Body of pancreas (tissue), 4 donors: ENCODE measurements around the gene UST. TPM values are rescaled to one million over a fixed set of nuclear protein-coding genes. Genes with fewer than 3 reads are reported as not detected.

Experiments used
- ATAC-seq: fragments of 150-250 bp; one replicate; pipeline ENCODE4 v1.9.1; 2016
- DNase-seq, 4 donors: peaks; one replicate each; pipeline ENCODE4 v3.0.0-alpha.2; 2019
- H3K27ac ChIP-seq, 4 donors: fragments of 200-600 bp; sonication (generic); 1 replicate in 3 of 4; 2 replicates in 1 of 4; pipeline versions ENCODE4 v1.5.1 to v1.6.1; 2016 to 2019; ENCODE audit warnings: mild to moderate bottlenecking in 1 of 4, mixed read lengths in 1 of 4, moderate library complexity in 1 of 4
- H3K27me3 ChIP-seq, 2 donors: fragments of 200-600 bp; sonication (generic); one replicate each; pipeline ENCODE4 v1.6.0; 2016; ENCODE audit warnings: mild to moderate bottlenecking in 1 of 2
- H3K36me3 ChIP-seq, 2 donors: fragments of 200-600 bp; sonication (generic); replicated peaks in 1 of 2; 2 replicates each; pipeline ENCODE4 v1.5.1; 2016; ENCODE audit warnings: low read depth in 2 of 2; ENCODE audit not compliant: insufficient read depth in 1 of 2
- H3K4me1 ChIP-seq: fragments of 200-600 bp; sonication (generic); one replicate; pipeline ENCODE4 v1.6.0; 2016
- H3K4me3 ChIP-seq, 2 donors: fragments of 200-600 bp; sonication (generic); 1 replicate in 1 of 2; 2 replicates in 1 of 2; pipeline ENCODE4 v1.5.1; 2016 to 2019
- H3K9me3 ChIP-seq, 3 donors: fragments of 200-600 bp; sonication (generic); 1 replicate in 2 of 3; 2 replicates in 1 of 3; pipeline ENCODE4 v1.5.1; 2016
- CTCF ChIP-seq, 7 experiments: fragments of 450-650 bp in 4 of 7; fragments of 200-600 bp in 3 of 7; sonication (generic) in 3 of 7; IDR thresholded peaks; one replicate each; pipeline ENCODE4 v1.5.1; 2016 to 2019; ENCODE audit warnings: antibody characterized with exemption in 7 of 7
- POLR2A ChIP-seq, 3 donors: fragments of 450-650 bp; IDR thresholded peaks; one replicate each; pipeline ENCODE4 v1.6.1; 2016; ENCODE audit warnings: antibody characterized with exemption in 3 of 3, mild to moderate bottlenecking in 2 of 3
- WGBS, 2 donors: methylation state at CpG; one replicate each; pipeline ENCODE4 v1.1.5; 2017; 5-methylcytosine and 5-hydroxymethylcytosine counted together
- intact Hi-C: fragments of 100-400 bp; cut with DNase I; formaldehyde crosslinking; loops from one replicate; pipeline ENCODE4 v1.15.1; 2023
- total RNA-seq, 2 donors: library from RNA; depleted of rRNA; stranded (reverse); fragments of >200 nt; gene quantifications; one replicate each; pipeline ENCODE4 v1.1.0, GENCODE V29; 2016

UST gene
- total RNA-seq, 2 donors from 2014 or later, result 11.4 to 28.3 TPM

GRCh38 chr6:149060300-149060984, 313.6 kb downstream of the UST start:
- TF ChIP-seq CTCF (IDR thresholded peaks at IDR 0.05) (no peak), POLR2A (IDR thresholded peaks at IDR 0.05) (no peak)

DNA sequence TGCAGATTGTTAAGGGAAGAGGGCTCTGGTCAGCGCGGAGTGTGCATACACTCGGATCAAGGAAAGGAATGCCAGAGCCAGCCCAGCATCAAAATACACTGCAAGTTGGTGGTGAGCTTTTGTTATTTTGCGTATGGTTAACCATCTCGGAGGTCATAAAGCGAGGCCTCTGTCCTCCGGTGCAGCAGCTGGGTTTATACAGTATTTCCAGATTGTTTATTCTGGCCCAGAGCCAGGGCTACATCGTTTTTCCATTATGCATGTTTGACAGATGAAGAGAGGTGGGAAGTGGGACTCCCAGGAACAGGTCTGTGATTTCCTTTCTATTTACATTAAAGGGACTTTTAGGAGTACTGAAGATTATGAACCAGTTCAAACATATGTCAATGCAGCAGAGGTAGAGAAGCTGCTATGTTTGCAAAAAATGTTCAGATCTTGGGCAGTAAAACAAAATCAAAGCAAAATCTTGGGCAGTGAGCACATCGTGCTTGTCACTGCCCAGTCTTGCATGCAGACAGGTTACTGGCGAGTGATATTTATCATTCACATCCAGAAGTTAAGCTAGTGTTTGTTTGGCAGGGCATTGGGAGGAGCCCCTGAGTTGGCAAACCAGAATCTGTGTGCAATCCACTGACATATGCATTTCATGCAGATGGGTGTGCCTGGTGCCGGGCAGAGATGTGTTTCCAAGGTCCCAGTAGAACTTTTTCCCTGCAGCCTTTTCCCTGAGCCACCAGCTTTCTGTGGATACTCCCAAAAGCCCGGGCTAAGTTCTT, 314.3 kb downstream of the UST start:
- WGBS, 2 donors, result 17 to 21% methylated on average over 12 of the region's 12 CpGs
- intact Hi-C loops, result no loop called here
- H3K27ac ChIP-seq, result peak overlapping the region in 2 of 4 donors; percentile 32 to 40
- peak; percentile 49 to 73 (median 64) for DNase-seq
- peaks cover 64% of the 10 kb centered on the region for H3K4me1 ChIP-seq
- TF ChIP-seq CTCF (IDR thresholded peaks at IDR 0.05), result no peak
- TF ChIP-seq POLR2A (IDR thresholded peaks at IDR 0.05), result no peak
- H3K4me3 ChIP-seq, result no peak overlapping the region
- ATAC-seq, result peak; percentile 51
- no peaks in the 10 kb centered on the region for H3K27me3 ChIP-seq
- no peaks in the 10 kb centered on the region for H3K9me3 ChIP-seq
- H3K36me3 ChIP-seq, result no peaks in the 10 kb centered on the region

More at GRCh38 chr6:149060300-149060984, 313.6 kb downstream of the UST start:
- Histone ChIP-seq H3K36me3 (no peaks in the 10 kb centered on the region), H3K9me3 (no peaks in the 10 kb centered on the region), H3K4me3 (no peak overlapping the region), H3K27me3 (no peaks in the 10 kb centered on the region), H3K4me1 (peaks cover 71% of the 10 kb centered on the region), H3K27ac (peak overlapping the region in 2 of 4 donors; percentile 32 to 40)
- WGBS, 2 donors, result 58 to 61% methylated on average over 17 to 19 of the region's 19 CpGs
- ATAC-seq, result peak; percentile 10
- intact Hi-C loops, result no loop called here
- DNase-seq, result peak in 2 of 4 donors; percentile 23 to 27

DNA sequence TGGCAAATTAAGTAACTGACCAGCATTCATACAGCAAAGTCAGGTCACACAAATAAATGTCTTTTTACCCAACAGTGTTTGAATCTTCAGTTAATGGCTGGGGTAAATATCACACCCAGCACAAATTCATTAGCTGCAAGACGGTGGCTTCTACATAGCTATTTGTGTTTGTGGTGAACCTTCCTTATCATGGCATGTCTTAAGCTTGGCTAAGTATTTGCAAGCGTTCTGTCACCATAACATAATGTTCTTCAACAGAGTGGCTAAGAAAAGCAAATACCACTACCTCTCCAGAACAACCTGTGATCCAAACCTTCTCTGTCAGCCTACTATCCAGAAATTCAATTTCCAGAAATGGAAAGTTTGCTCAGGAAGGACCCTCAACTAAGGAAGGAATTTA, 315.1 kb downstream of the UST start:
- peak; percentile 31 for ATAC-seq
- Histone ChIP-seq H3K27ac (peak overlapping the region in 1 of 4 donors; percentile 40), H3K36me3 (no peaks in the 10 kb centered on the region), H3K4me3 (no peak overlapping the region), H3K9me3 (no peaks in the 10 kb centered on the region), H3K4me1 (peaks cover 56% of the 10 kb centered on the region), H3K27me3 (no peaks in the 10 kb centered on the region)
- DNase-seq, result no peak
- no peak for TF ChIP-seq CTCF (IDR thresholded peaks at IDR 0.05)
- intact Hi-C loops, result no loop called here
- WGBS, 2 donors, result 51 to 54% methylated on average over 2 of the region's 2 CpGs

- 92 to 94% methylated on average over 5 of the region's 5 CpGs for WGBS, 2 donors
- H3K9me3 ChIP-seq, result no peaks in the 10 kb centered on the region
Measured at GRCh38 chr6:149062653-149063348, 316.0 kb downstream of the UST start.

More at GRCh38 chr6:149062653-149063348, 316.0 kb downstream of the UST start:
- ATAC-seq (no peak), DNase-seq (no peak)
- intact Hi-C loops, result no loop called here
- H3K4me3 ChIP-seq, result no peak overlapping the region
- H3K36me3 ChIP-seq, result no peaks in the 10 kb centered on the region
- H3K4me1 ChIP-seq, result peaks cover 48% of the 10 kb centered on the region
- no peak overlapping the region for H3K27ac ChIP-seq
- TF ChIP-seq CTCF (IDR thresholded peaks at IDR 0.05), result no peak
- TF ChIP-seq POLR2A (IDR thresholded peaks at IDR 0.05), result no peak
- H3K27me3 ChIP-seq, result no peaks in the 10 kb centered on the region
